KOPT-K1 (cell line): Measurements from ENCODE around the gene PTPN4.

ENCODE experiments used
- H3K27ac ChIP-seq: fragments of 200-600 bp; sonication (generic); 2 replicates; pipeline ENCODE4 v1.5.1; 2016; ENCODE audit warnings: antibody characterized with exemption, mild to moderate bottlenecking, low read depth, low read length; ENCODE audit not compliant: poor library complexity, severe bottlenecking
- H3K36me3 ChIP-seq: fragments of 200-600 bp; sonication (generic); 2 replicates; pipeline ENCODE4 v1.5.1; 2017; ENCODE audit warnings: antibody characterized with exemption, mild to moderate bottlenecking, low read length, moderate library complexity; ENCODE audit not compliant: insufficient read depth
- H3K9me3 ChIP-seq: fragments of 200-600 bp; sonication (generic); 2 replicates; pipeline ENCODE4 v1.5.1; 2017; ENCODE audit warnings: antibody characterized with exemption, low read length, mild to moderate bottlenecking; ENCODE audit not compliant: insufficient read depth, poor library complexity, severe bottlenecking

Gene PTPN4, protein sequence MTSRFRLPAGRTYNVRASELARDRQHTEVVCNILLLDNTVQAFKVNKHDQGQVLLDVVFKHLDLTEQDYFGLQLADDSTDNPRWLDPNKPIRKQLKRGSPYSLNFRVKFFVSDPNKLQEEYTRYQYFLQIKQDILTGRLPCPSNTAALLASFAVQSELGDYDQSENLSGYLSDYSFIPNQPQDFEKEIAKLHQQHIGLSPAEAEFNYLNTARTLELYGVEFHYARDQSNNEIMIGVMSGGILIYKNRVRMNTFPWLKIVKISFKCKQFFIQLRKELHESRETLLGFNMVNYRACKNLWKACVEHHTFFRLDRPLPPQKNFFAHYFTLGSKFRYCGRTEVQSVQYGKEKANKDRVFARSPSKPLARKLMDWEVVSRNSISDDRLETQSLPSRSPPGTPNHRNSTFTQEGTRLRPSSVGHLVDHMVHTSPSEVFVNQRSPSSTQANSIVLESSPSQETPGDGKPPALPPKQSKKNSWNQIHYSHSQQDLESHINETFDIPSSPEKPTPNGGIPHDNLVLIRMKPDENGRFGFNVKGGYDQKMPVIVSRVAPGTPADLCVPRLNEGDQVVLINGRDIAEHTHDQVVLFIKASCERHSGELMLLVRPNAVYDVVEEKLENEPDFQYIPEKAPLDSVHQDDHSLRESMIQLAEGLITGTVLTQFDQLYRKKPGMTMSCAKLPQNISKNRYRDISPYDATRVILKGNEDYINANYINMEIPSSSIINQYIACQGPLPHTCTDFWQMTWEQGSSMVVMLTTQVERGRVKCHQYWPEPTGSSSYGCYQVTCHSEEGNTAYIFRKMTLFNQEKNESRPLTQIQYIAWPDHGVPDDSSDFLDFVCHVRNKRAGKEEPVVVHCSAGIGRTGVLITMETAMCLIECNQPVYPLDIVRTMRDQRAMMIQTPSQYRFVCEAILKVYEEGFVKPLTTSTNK

GRCh38 chr2:119759451-119760236, at the start of gene PTPN4:
Gene PTPN4, plus strand, starts transcription at chr2:119759922. Its CDS starts 49,932 bp downstream, at chr2:119809854.
- H3K9me3 ChIP-seq, result no peaks in the 10 kb centered on the region

GRCh38 chr2:119710281-119710680, 49.4 kb upstream of the PTPN4 start:
- Histone ChIP-seq H3K36me3 (no peaks in the 10 kb centered on the region), H3K9me3 (no peaks in the 10 kb centered on the region), H3K27ac (no peak overlapping the region)

More at GRCh38 chr2:119759451-119760236, at the start of gene PTPN4:
- Histone ChIP-seq H3K36me3 (no peaks in the 10 kb centered on the region), H3K27ac (peak within 1 kb of the TSS; percentile 91)

- Histone ChIP-seq H3K9me3 (no peaks in the 10 kb centered on the region), H3K36me3 (no peaks in the 10 kb centered on the region), H3K27ac (no peak overlapping the region)
Observed at GRCh38 chr2:119711352-119711751, 48.4 kb upstream of the PTPN4 start.

- Histone ChIP-seq H3K36me3 (no peaks in the 10 kb centered on the region), H3K9me3 (no peaks in the 10 kb centered on the region), H3K27ac (no peak overlapping the region)
Observed at GRCh38 chr2:119712571-119712970, 47.2 kb upstream of the PTPN4 start.

- no peak overlapping the region for H3K27ac ChIP-seq
- no peaks in the 10 kb centered on the region for H3K36me3 ChIP-seq
- H3K9me3 ChIP-seq, result no peaks in the 10 kb centered on the region
Observed at GRCh38 chr2:119713819-119714490, 45.8 kb upstream of the PTPN4 start.

- no peaks in the 10 kb centered on the region for H3K9me3 ChIP-seq
- H3K27ac ChIP-seq, result no peak overlapping the region
- H3K36me3 ChIP-seq, result no peaks in the 10 kb centered on the region
Observed at GRCh38 chr2:119715409-119716283, 44.1 kb upstream of the PTPN4 start.

DNA sequence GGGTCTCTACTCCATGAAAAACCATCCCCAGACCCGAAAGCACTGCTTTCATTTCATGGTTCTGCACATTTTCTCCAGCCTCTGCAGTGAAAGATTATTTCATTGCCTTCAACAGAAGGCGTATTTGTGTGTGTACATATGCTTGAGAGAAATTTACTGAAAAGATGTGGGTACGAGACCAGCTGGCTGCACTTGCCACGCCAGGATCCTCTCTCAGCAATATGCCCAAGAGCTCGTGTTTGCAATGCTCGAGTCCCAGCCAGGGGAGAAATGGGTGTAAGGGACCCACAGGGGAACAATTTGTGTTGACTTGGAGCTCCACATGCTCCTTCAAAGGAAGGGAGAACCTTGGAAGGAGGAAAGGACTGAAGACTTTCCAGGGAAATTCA, 43.4 kb upstream of the PTPN4 start:
- no peaks in the 10 kb centered on the region for H3K9me3 ChIP-seq
- H3K36me3 ChIP-seq, result no peaks in the 10 kb centered on the region
- H3K27ac ChIP-seq, result no peak overlapping the region

- Histone ChIP-seq H3K36me3 (no peaks in the 10 kb centered on the region), H3K27ac (no peak overlapping the region), H3K9me3 (no peaks in the 10 kb centered on the region)
Observed at GRCh38 chr2:119718501-119719260, 41.0 kb upstream of the PTPN4 start.

DNA sequence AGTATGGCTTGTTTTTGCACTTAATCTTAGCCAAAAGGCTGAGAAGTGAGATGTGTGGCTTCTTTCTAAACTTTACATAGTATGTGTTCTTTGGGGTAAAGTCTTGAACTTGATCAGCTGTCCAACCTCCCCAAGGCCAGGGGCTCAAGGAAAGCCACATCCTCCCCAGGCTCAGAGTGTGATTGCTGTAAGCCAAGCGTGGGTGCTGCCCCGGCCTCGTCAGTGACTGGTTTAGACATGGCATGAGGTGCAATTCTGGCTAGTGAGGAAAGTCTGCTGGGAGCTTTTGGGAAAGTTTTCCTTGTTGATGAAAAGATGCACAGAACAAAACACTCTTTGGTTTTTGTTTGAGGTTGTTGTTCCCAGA, 40.5 kb upstream of the PTPN4 start:
- Histone ChIP-seq H3K9me3 (no peaks in the 10 kb centered on the region), H3K36me3 (no peaks in the 10 kb centered on the region), H3K27ac (no peak overlapping the region)

GRCh38 chr2:119721043-119721442, 38.7 kb upstream of the PTPN4 start:
- H3K27ac ChIP-seq, result no peak overlapping the region
- no peaks in the 10 kb centered on the region for H3K36me3 ChIP-seq
- H3K9me3 ChIP-seq, result no peaks in the 10 kb centered on the region

GRCh38 chr2:119721462-119721861, 38.3 kb upstream of the PTPN4 start:
- Histone ChIP-seq H3K27ac (no peak overlapping the region), H3K9me3 (no peaks in the 10 kb centered on the region), H3K36me3 (no peaks in the 10 kb centered on the region)

DNA sequence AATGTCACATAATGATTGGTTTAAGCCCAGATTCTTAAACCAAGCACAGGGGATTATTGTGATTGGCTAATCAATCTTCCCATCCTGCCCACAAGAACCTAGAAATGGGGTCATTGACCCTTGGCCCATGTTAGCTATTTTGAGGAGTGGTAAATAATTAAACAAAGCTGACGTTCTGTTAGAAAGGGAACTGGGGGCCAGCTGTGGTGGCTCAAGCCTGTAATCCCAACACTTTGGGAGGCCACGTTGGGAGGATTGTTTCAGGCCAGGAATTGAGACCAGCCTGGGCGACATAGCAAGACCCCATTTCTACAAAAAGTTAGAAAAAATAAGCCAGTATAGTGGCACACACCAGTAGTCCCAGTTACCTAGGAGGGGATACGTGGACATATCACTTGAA, 37.8 kb upstream of the PTPN4 start:
- Histone ChIP-seq H3K27ac (no peak overlapping the region), H3K9me3 (no peaks in the 10 kb centered on the region), H3K36me3 (no peaks in the 10 kb centered on the region)

DNA sequence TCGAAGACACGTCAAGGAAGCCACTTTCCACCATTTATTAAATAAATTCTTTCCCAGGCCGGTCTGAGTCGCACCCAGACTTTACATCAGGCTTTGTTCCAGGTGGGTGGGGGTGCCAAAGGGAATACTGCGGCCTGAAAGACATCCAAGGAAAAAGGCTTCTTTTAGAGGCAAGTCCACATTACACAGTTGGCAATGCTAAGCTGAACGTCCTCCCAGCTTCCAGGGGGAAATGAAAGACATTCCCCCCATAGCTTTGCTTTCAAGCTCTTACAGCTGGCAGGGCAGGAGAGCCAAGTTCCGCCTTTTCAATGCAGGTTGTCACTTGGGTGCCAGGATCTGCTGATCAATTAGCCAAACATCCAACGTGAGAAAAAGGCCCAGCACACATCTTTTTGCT, 36.5 kb upstream of the PTPN4 start:
- Histone ChIP-seq H3K27ac (no peak overlapping the region), H3K36me3 (no peaks in the 10 kb centered on the region), H3K9me3 (no peaks in the 10 kb centered on the region)
